ENCODE results near the gene HAUS7. TPM values are rescaled to one million over a fixed set of nuclear protein-coding genes. Genes with fewer than 3 reads are reported as not detected.

The HAUS7 gene
- total and polyA plus RNA-seq, 2 of the 8 experiments (the other 6 are each of a cell fraction or from before 2014, with no cell fraction given), result 45.4 to 54.0 TPM

GRCh38 chrX:153446636-153446936 lies 23.8 kb downstream of the HAUS7 start:
- ChIA-PET CTCF (ENCODE audit: partially characterized antibody) (interaction anchor here (1.5 kb wide), 1 partner anchor 198 kb away, joined by 3 read pairs; no protein-coding TSS in a partner anchor), POLR2A (ENCODE audit: partially characterized antibody) (interaction anchor here (1.2 kb wide), 1 partner anchor 9 kb away, joined by 3 read pairs; no protein-coding TSS in a partner anchor)
- no peaks in the 10 kb centered on the region; a peak in 1 of 8 replicates for H3K36me3 ChIP-seq (ENCODE audit: control insufficient read depth in 2 of 4, insufficient read depth in 4 of 4, low read length in 3 of 4)
- no peaks in the 10 kb centered on the region for H3K79me1 ChIP-seq (ENCODE audit: low read depth, low read length)
- WGBS, 2 experiments (ENCODE audit: extremely low coverage in 1 of 2, insufficient coverage in 1 of 2, insufficient read length in 1 of 2, insufficient replicate concordance in 2 of 2, low coverage in 1 of 2, low lambda C conversion rate in 2 of 2, missing lambda C conversion rate in 1 of 2), result 87% methylated on average over 7 of the region's 10 CpGs; no CpG with 5 or more reads in 1 of the 2 experiments
- no peak overlapping the region for H2BK120ac ChIP-seq (replicated peaks; ENCODE audit: low read depth, low read length)
- no peak for DNase-seq (ENCODE audit: low read depth in 1 of 2, low spot score in 2 of 2)
- H3K9ac ChIP-seq (replicated peaks in 1 of 4; ENCODE audit: extremely low read depth in 1 of 4, low read depth in 3 of 4, low read length in 3 of 4), result no peak overlapping the region
- H2BK5ac ChIP-seq (ENCODE audit: low read depth, low read length), result no peak overlapping the region
- H4K20me1 ChIP-seq (replicated peaks in 1 of 2; ENCODE audit: control insufficient read depth in 1 of 2, insufficient read depth in 2 of 2, low read length in 2 of 2), result no peaks in the 10 kb centered on the region
- no peaks in the 10 kb centered on the region for H3K23me2 ChIP-seq (ENCODE audit: low read depth, low read length)
- no peak for FAIRE-seq
- no peak overlapping the region for H2AK5ac ChIP-seq (ENCODE audit: low read depth, low read length)
- no peak overlapping the region for H3K56ac ChIP-seq (replicated peaks; ENCODE audit: insufficient read length, low read depth, low read length)
- no peak overlapping the region for H2BK12ac ChIP-seq (ENCODE audit: low read depth, low read length)
- no peak overlapping the region for H3K27ac ChIP-seq (ENCODE audit: low read depth, low read length)
- no peak overlapping the region for H4K8ac ChIP-seq (ENCODE audit: extremely low read depth, insufficient read depth, low read length)
- H2AFZ ChIP-seq (ENCODE audit: low read length), result no peak overlapping the region
- no peaks in the 10 kb centered on the region for H3K4me1 ChIP-seq (replicated peaks in 1 of 4; ENCODE audit: control insufficient read depth in 3 of 4, insufficient read depth in 4 of 4, low read length in 3 of 4)
- H3K9me3 ChIP-seq (ENCODE audit: insufficient read depth in 2 of 2, low read depth in 1 of 2, low read length in 1 of 2), result no peaks in the 10 kb centered on the region
- no peak overlapping the region for H4K5ac ChIP-seq (ENCODE audit: insufficient read length, low read depth, low read length)
- H3K4ac ChIP-seq (replicated peaks; ENCODE audit: insufficient read length, low read depth, low read length), result no peak overlapping the region
- H3K79me2 ChIP-seq (ENCODE audit: control insufficient read depth in 1 of 2, insufficient read depth in 2 of 2, low read length in 2 of 2), result no peaks in the 10 kb centered on the region
- H4K91ac ChIP-seq (replicated peaks; ENCODE audit: insufficient read length, low read length), result no peak overlapping the region
- H3K4me3 ChIP-seq (ENCODE audit: extremely low read depth in 1 of 4, insufficient read depth in 2 of 4, low read depth in 3 of 4, low read length in 4 of 4), result no peak overlapping the region
- H3K18ac ChIP-seq (ENCODE audit: extremely low read depth, low read length), result no peak overlapping the region
- H3K14ac ChIP-seq (ENCODE audit: insufficient read length), result no peak overlapping the region
- H2BK20ac ChIP-seq (ENCODE audit: low read length), result no peak overlapping the region
- no peak overlapping the region for H3K4me2 ChIP-seq (ENCODE audit: insufficient read depth in 1 of 2, low read depth in 2 of 2, low read length in 2 of 2)
- H3K27me3 ChIP-seq (replicated peaks in 1 of 4; ENCODE audit: control insufficient read depth in 3 of 4, extremely low read depth in 1 of 4, insufficient read depth in 3 of 4, low read length in 3 of 4), result no peaks in the 10 kb centered on the region
- no peak overlapping the region for H2BK15ac ChIP-seq (ENCODE audit: low read length)
- no peak overlapping the region for H3K23ac ChIP-seq (ENCODE audit: insufficient read length)
- no peak for TF ChIP-seq TCF12 (IDR thresholded peaks at IDR 0.05; ENCODE audit: low read depth, low read length)
- no peak for TF ChIP-seq SRF (IDR thresholded peaks at IDR 0.05; ENCODE audit: low read depth, low read length)
- TF ChIP-seq BCL11A (IDR thresholded peaks at IDR 0.05; ENCODE audit: low read depth in 2 of 2, low read length in 2 of 2), result no peak
- TF ChIP-seq TEAD4 (IDR thresholded peaks at IDR 0.05; ENCODE audit: low read depth, low read length), result no peak
- TF ChIP-seq POLR2A (IDR thresholded peaks at IDR 0.05; ENCODE audit: control extremely low read depth in 1 of 2, low read depth in 2 of 2, low read length in 2 of 2), result no peak
- no peak for TF ChIP-seq MAFK (IDR thresholded peaks at IDR 0.05; ENCODE audit: low read depth, low read length)
- TF ChIP-seq, protein P1, sequence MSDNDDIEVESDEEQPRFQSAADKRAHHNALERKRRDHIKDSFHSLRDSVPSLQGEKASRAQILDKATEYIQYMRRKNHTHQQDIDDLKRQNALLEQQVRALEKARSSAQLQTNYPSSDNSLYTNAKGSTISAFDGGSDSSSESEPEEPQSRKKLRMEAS (IDR thresholded peaks at IDR 0.05), result no peak
- no peak for TF ChIP-seq CTCF (IDR thresholded peaks at IDR 0.05; ENCODE audit: control extremely low read depth in 1 of 3, insufficient read depth in 1 of 3, low read depth in 1 of 3, low read length in 3 of 3)
- TF ChIP-seq POU5F1 (IDR thresholded peaks at IDR 0.05; ENCODE audit: low read depth, low read length), result no peak
- no peak for TF ChIP-seq PHF8 (conservative IDR thresholded peaks at IDR 0.05; ENCODE audit: low read depth, low read length)
- no peak for TF ChIP-seq KDM5A (IDR thresholded peaks at IDR 0.05; ENCODE audit: low read length)
- TF ChIP-seq SP1 (IDR thresholded peaks at IDR 0.05; ENCODE audit: low read depth, low read length), result no peak
- TF ChIP-seq ZNF274 (IDR thresholded peaks at IDR 0.05; ENCODE audit: borderline replicate concordance, extremely low read depth, low read length), result no peak
- TF ChIP-seq EGR1 (IDR thresholded peaks at IDR 0.05; ENCODE audit: borderline replicate concordance, low read depth, low read length), result no peak
